Measurements from ENCODE around the gene ARHGAP15. TPM values are rescaled to one million over a fixed set of nuclear protein-coding genes. Genes with fewer than 3 reads are reported as not detected.
A peak's percentile ranks its signal among the peaks of the same experiment; 100 is the strongest.

Gene ARHGAP15
- total RNA-seq, 1 donor from 2014 or later = 54.1 TPM

- Mint-ChIP-seq H3K36me3 (ENCODE audit: low read depth) (peaks cover 58% of the 10 kb centered on the region), H3K27me3 (ENCODE audit: low read depth) (no peaks in the 10 kb centered on the region), H3K4me3 (ENCODE audit: low read depth) (no peak overlapping the region), H3K27ac (peak overlapping the region; percentile 44), H3K9me3 (no peaks in the 10 kb centered on the region), H3K4me1 (ENCODE audit: low read depth) (peaks cover 54% of the 10 kb centered on the region)
- DNase-seq (ENCODE audit: low spot score) = no peak
- intact Hi-C loops (cut with micrococcal nuclease) = no loop called here
Measured at GRCh38 chr2:143160732-143161707, 31.8 kb downstream of the ARHGAP15 start.

GRCh38 chr2:143162123-143162837, 33.1 kb downstream of the ARHGAP15 start:
- DNase-seq (ENCODE audit: low spot score) = peak; percentile 12
- Mint-ChIP-seq H3K36me3 (ENCODE audit: low read depth) (peaks cover 63% of the 10 kb centered on the region), H3K9me3 (no peaks in the 10 kb centered on the region), H3K4me1 (ENCODE audit: low read depth) (peaks cover 54% of the 10 kb centered on the region), H3K4me3 (ENCODE audit: low read depth) (no peak overlapping the region), H3K27ac (peak overlapping the region; percentile 19), H3K27me3 (ENCODE audit: low read depth) (no peaks in the 10 kb centered on the region)
- intact Hi-C loops (cut with micrococcal nuclease) = loop anchor here (1.0 to 2.0 kb wide), 4 partner anchors 51 to 127 kb away; no protein-coding TSS in a partner anchor

DNA sequence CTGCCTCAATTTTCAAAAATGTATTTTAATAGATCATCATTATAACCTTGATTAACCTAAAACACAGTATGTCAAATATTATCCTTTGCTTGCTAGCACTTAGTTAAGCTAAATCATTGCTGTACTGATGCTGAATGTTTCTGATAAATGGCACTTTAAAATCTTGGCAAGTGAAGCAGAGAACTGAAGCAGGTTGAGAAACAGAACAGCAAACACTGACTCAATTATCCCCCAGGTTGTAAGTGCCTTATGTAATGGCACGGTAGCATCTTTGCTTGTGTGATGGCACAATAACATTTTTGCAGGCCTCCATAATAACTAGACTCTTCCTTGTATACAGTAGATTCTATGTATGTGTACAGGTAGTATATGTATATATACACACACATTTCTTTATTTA, 33.8 kb downstream of the ARHGAP15 start:
- no peak for DNase-seq (ENCODE audit: low spot score)
- H3K9me3 Mint-ChIP-seq = no peaks in the 10 kb centered on the region
- H3K4me1 Mint-ChIP-seq (ENCODE audit: low read depth) = peaks cover 50% of the 10 kb centered on the region
- no peaks in the 10 kb centered on the region for H3K27me3 Mint-ChIP-seq (ENCODE audit: low read depth)
- no peak overlapping the region for H3K4me3 Mint-ChIP-seq (ENCODE audit: low read depth)
- H3K36me3 Mint-ChIP-seq (ENCODE audit: low read depth) = peaks cover 62% of the 10 kb centered on the region
- intact Hi-C loops (cut with micrococcal nuclease) = loop anchor here (1.0 to 2.0 kb wide), 4 partner anchors 52 to 128 kb away; no protein-coding TSS in a partner anchor
- H3K27ac Mint-ChIP-seq = no peak overlapping the region

GRCh38 chr2:143163499-143163898, 34.3 kb downstream of the ARHGAP15 start:
- peaks cover 46% of the 10 kb centered on the region for H3K4me1 Mint-ChIP-seq (ENCODE audit: low read depth)

GRCh38 chr2:143165291-143165690, 36.1 kb downstream of the ARHGAP15 start:
- Mint-ChIP-seq H3K9me3 (no peaks in the 10 kb centered on the region), H3K36me3 (ENCODE audit: low read depth) (peaks cover 61% of the 10 kb centered on the region), H3K27ac (no peak overlapping the region), H3K27me3 (ENCODE audit: low read depth) (no peaks in the 10 kb centered on the region), H3K4me3 (ENCODE audit: low read depth) (no peak overlapping the region), H3K4me1 (ENCODE audit: low read depth) (peaks cover 44% of the 10 kb centered on the region)
- intact Hi-C loops (cut with micrococcal nuclease) = no loop called here
- no peak for DNase-seq (ENCODE audit: low spot score)

More at GRCh38 chr2:143163499-143163898, 34.3 kb downstream of the ARHGAP15 start:
- intact Hi-C loops (cut with micrococcal nuclease) = loop anchor here (2.0 kb wide), 1 partner anchor 129 kb away; no protein-coding TSS in a partner anchor
- no peak for DNase-seq (ENCODE audit: low spot score)
- Mint-ChIP-seq H3K9me3 (no peaks in the 10 kb centered on the region), H3K27me3 (ENCODE audit: low read depth) (no peaks in the 10 kb centered on the region), H3K4me3 (ENCODE audit: low read depth) (no peak overlapping the region), H3K36me3 (ENCODE audit: low read depth) (peaks cover 58% of the 10 kb centered on the region), H3K27ac (no peak overlapping the region)

GRCh38 chr2:143169105-143169504, 39.9 kb downstream of the ARHGAP15 start:
- no peaks in the 10 kb centered on the region for H3K9me3 Mint-ChIP-seq
- H3K27me3 Mint-ChIP-seq (ENCODE audit: low read depth) = no peaks in the 10 kb centered on the region
- H3K4me1 Mint-ChIP-seq (ENCODE audit: low read depth) = peaks cover 39% of the 10 kb centered on the region
- H3K27ac Mint-ChIP-seq = no peak overlapping the region
- H3K4me3 Mint-ChIP-seq (ENCODE audit: low read depth) = no peak overlapping the region
- no peak for DNase-seq (ENCODE audit: low spot score)
- H3K36me3 Mint-ChIP-seq (ENCODE audit: low read depth) = peaks cover 61% of the 10 kb centered on the region
- intact Hi-C loops (cut with micrococcal nuclease) = no loop called here

- intact Hi-C loops (cut with micrococcal nuclease) = no loop called here
- Mint-ChIP-seq H3K4me1 (ENCODE audit: low read depth) (peaks cover 45% of the 10 kb centered on the region), H3K36me3 (ENCODE audit: low read depth) (peaks cover 49% of the 10 kb centered on the region), H3K27me3 (ENCODE audit: low read depth) (no peaks in the 10 kb centered on the region), H3K27ac (no peak overlapping the region), H3K9me3 (no peaks in the 10 kb centered on the region), H3K4me3 (ENCODE audit: low read depth) (no peak overlapping the region)
- DNase-seq (ENCODE audit: low spot score) = no peak
Measured at GRCh38 chr2:143171817-143172216, 42.6 kb downstream of the ARHGAP15 start.

GRCh38 chr2:143175438-143175837, 46.2 kb downstream of the ARHGAP15 start:
- peaks cover 43% of the 10 kb centered on the region for H3K4me1 Mint-ChIP-seq (ENCODE audit: low read depth)
- peak overlapping the region; percentile 82 for H3K27ac Mint-ChIP-seq
- intact Hi-C loops (cut with micrococcal nuclease) = loop anchor here (2.0 kb wide), 2 partner anchors 19 to 47 kb away; partner anchors contain the start of gene ARHGAP15
- peaks cover 51% of the 10 kb centered on the region for H3K36me3 Mint-ChIP-seq (ENCODE audit: low read depth)
- H3K27me3 Mint-ChIP-seq (ENCODE audit: low read depth) = no peaks in the 10 kb centered on the region
- H3K4me3 Mint-ChIP-seq (ENCODE audit: low read depth) = no peak overlapping the region
- no peak for DNase-seq (ENCODE audit: low spot score)
- peaks cover 13% of the 10 kb centered on the region for H3K9me3 Mint-ChIP-seq

GRCh38 chr2:143176606-143177005, 47.4 kb downstream of the ARHGAP15 start:
- H3K27ac Mint-ChIP-seq = peak overlapping the region; percentile 90
- intact Hi-C loops (cut with micrococcal nuclease) = loop anchor here (2.0 kb wide), 1 partner anchor 28 kb away; no protein-coding TSS in a partner anchor
- H3K4me1 Mint-ChIP-seq (ENCODE audit: low read depth) = peaks cover 38% of the 10 kb centered on the region
- no peaks in the 10 kb centered on the region for H3K27me3 Mint-ChIP-seq (ENCODE audit: low read depth)
- H3K36me3 Mint-ChIP-seq (ENCODE audit: low read depth) = peaks cover 53% of the 10 kb centered on the region
- no peak for DNase-seq (ENCODE audit: low spot score)
- peaks cover 13% of the 10 kb centered on the region for H3K9me3 Mint-ChIP-seq
- peak overlapping the region; percentile 74 for H3K4me3 Mint-ChIP-seq (ENCODE audit: low read depth)

DNA sequence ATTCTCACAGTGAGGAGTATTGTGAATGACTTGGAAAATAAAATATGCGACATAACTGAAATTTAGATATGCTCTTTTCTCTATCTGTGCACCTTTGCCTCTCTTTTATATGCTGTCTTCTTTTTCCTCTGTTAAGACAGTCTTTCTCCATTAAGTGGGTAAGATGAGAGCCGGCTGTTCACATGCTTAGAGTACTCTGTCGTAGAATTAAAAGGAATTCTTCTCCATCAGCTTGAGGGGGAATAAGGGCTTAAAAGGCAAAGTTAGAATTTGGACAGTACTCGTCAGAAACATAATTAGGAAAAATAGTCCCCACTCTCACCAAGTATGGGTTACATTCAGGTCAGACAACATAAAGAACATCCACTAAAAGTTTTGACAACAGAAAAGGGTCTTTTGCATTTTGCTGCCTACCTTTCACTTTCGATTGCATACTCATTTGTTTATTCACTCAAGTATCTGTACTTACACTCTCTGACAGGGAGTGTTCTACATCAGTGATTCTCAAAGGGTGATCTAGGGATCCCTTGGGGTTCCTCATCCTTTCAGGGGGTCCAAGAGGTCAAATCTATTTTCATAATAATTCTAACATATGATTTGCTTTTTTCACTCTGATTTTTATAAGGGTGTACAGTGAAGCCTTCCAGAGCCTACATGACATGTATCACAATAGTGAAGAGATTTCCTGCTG, 48.0 kb downstream of the ARHGAP15 start:
- H3K4me1 Mint-ChIP-seq (ENCODE audit: low read depth) = peaks cover 39% of the 10 kb centered on the region
- H3K27me3 Mint-ChIP-seq (ENCODE audit: low read depth) = no peaks in the 10 kb centered on the region
- peaks cover 13% of the 10 kb centered on the region for H3K9me3 Mint-ChIP-seq
- DNase-seq (ENCODE audit: low spot score) = no peak
- H3K36me3 Mint-ChIP-seq (ENCODE audit: low read depth) = peaks cover 54% of the 10 kb centered on the region
- H3K4me3 Mint-ChIP-seq (ENCODE audit: low read depth) = peak overlapping the region; percentile 74
- H3K27ac Mint-ChIP-seq = peak overlapping the region; percentile 90
- intact Hi-C loops (cut with micrococcal nuclease) = loop anchor here (2.0 kb wide), 1 partner anchor 28 kb away; no protein-coding TSS in a partner anchor

DNA sequence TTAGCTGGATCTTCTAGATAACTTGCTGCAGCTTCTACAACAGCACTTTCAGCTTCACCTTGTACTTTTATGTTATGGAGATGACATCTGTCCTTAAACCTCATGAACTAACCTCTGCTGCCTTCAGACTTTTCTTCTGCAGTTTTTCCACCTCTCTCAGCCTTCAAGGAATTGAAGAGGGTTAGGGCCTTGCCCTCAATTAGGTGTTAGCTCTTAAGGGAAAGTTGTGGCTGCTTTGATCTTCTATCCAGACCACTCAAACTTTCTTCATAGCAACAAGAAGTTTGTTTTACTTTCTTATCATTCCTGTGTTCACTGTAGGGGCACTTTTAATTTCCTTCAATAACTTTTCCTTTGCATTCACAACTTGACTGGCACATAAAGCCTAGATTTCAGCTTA, 52.3 kb downstream of the ARHGAP15 start:
- DNase-seq (ENCODE audit: low spot score) = no peak
- Mint-ChIP-seq H3K27ac (no peak overlapping the region), H3K36me3 (ENCODE audit: low read depth) (peaks cover 67% of the 10 kb centered on the region)

GRCh38 chr2:143182649-143183048, 53.4 kb downstream of the ARHGAP15 start:
- Mint-ChIP-seq H3K4me3 (ENCODE audit: low read depth) (no peak overlapping the region), H3K4me1 (ENCODE audit: low read depth) (peaks cover 23% of the 10 kb centered on the region), H3K27ac (no peak overlapping the region), H3K36me3 (ENCODE audit: low read depth) (peaks cover 60% of the 10 kb centered on the region), H3K27me3 (ENCODE audit: low read depth) (no peaks in the 10 kb centered on the region), H3K9me3 (peaks cover 13% of the 10 kb centered on the region)
- intact Hi-C loops (cut with micrococcal nuclease) = no loop called here
- no peak for DNase-seq (ENCODE audit: low spot score)

More for the DNA sequence above, 52.3 kb downstream of the ARHGAP15 start:
- Mint-ChIP-seq H3K4me3 (ENCODE audit: low read depth) (no peak overlapping the region), H3K4me1 (ENCODE audit: low read depth) (peaks cover 31% of the 10 kb centered on the region), H3K27me3 (ENCODE audit: low read depth) (no peaks in the 10 kb centered on the region), H3K9me3 (peaks cover 13% of the 10 kb centered on the region)
- intact Hi-C loops (cut with micrococcal nuclease) = no loop called here

Data from activated T-helper 2 cell treated with anti-CD3 and anti-CD28 coated beads, Interferon-gamma antibody, Interleukin-2, Interleukin-4, amounts not matched to agents 10 μg/mL and 5 μg/mL and 100 μg/mL, durations not matched to agents 14 hours and 24 hours and 36 hours (primary cell).